NCI-H1092 (cell line): ENCODE data around the gene WFS1.

ENCODE experiments used
- DNase-seq: peaks from one replicate; lab custom pipeline; 2025; lab: John Stamatoyannopoulos, UW

The WFS1 gene

DNA sequence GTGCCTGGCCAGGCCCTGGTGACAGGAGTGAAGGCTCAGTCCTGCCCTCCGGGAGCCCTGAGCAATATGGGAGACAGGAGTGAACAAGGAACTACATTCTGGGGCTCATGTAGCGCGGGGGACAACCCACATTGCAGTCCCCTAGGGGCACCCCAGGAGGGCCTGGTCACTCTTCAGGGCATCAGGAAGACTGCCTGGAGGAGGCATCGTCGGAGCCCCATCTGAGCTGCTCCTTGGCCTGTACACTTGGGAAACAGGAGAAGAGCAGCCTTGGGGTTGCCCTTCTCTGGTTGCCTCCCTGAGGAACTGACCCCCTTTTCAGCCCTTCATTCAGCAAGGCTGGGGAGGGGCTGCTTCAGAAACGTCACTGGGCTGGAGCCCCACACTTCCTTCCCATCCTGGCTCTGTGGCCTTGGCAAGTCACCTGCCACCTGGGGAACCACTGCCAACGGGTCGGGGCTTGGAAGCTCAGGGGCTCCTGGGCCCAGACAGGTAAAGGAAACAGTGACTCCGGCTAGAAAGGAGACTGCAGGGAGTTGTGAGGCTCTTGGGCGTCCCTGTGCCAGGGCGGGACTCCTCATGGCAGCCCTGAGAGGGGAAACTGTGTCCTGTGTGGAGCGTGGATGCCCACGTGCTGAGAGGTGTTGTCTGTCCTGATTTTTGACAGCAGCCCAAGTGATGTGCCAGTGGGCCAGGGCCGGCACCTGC is 10.1 kb downstream of the WFS1 start:
- no peak for DNase-seq

DNA sequence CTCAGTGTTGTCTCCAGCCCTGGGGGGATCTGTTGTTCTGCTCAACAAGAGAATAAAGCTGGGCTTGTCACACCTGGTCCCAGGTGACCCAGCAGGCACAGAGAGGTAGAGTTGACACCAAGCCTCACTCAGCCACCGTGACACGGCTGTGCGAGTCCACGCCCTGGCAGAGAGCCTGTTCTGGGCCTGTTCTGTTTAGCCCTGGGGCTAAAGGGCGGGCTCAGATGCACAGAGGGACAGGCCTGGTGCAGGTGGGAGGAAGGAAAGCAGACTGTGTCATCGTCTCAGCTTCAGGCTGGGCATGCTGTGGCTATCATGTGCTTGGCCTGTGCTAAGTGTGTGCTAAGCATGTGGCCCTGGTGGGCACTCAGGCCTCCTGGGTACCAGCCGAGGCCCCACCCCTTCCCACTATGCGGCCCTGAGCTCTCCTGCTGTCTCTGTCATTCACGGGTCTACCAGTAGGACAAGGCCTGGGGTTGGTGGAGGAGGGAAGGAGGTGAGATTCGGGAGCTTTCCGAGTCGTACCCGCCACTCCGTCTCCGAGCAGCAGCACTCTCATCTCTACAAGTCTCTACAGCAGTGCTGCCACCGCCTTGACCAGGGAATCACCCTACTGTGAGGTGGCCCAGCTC is 10.8 kb downstream of the WFS1 start:
- DNase-seq = no peak

DNA sequence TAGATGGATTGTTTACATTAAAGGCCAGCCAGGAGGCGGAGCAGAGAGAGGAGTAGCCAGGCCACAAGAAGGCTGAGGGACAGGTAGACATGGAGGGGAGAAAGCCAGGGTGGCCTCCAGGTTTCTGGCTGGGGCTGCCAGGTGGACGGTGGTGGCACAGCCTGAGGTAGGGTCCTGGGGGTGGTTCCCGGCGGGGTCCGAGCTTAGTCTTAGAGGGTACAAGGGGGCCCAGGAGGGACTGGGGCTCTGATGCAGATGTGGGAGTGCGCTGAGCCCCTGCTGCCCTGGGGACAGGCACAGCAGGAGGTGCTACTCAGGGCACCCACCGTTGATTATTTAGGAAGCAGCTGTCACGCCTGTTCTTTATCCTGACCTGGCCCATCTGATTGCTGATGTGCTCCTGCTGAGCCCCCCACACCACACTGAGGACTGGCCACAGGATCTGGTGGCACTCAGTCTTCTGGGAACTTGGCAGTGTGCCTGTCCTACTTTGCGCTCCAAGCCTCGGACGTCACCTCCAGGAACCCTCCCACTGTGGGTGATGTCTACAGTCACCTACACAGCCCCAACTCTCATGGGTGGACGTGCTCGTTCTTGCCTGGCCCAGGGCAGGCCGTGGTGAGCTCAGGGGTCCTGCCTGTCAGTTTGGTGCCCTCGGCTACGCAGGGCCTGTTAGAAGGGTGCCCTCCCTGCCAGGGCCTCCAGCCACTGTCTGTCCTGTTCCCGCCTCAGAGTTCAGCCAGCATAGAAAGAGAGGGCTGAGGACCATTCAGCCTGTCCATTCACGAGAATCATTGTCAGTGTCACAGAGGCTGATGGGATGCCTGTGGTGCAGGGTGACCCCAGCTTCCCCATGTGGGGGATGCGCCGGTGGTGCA is 12.0 kb downstream of the WFS1 start:
- DNase-seq = no peak

DNA sequence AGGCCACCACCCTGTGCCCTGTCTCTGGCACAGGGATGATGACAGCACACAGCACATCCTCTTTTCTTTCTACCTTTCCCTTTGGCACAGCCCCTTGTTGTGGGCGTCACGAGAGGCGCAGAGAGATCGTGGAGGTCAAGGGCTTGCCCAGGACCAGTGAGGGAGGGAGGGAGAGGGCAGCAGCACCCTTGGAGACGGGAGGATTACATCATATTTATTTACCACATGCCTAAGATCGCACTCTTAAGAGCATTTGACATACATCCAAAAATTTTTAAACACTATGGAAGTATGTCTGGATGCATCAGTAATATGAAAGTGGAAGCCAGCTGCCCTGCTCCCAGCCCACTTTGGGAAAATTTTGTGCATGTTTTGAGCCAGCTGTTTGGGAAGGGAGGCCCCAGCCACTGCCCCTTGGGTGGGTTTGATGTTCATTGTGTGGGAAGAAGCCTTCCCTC is 12.7 kb downstream of the WFS1 start:
- no peak for DNase-seq

DNA sequence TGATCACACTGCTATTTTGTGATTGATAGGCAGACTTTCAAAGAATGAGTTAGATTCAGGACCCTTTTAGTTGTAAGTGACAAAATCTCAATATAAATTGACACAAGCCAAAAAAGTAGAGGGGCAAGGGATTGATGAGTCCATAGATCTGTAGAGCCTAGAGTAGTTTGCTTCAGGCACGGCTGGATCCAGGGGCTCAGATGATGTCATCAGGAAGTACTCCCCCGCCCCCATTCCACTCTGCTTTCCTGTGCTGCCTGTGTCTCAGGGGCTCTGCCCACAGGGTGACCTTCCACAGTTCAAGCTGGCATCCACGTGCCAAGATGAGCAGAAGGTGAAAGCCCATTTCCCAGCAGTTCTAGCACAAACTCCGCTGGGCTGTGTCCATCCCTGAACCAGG is 13.6 kb downstream of the WFS1 start:
- no peak for DNase-seq

DNA sequence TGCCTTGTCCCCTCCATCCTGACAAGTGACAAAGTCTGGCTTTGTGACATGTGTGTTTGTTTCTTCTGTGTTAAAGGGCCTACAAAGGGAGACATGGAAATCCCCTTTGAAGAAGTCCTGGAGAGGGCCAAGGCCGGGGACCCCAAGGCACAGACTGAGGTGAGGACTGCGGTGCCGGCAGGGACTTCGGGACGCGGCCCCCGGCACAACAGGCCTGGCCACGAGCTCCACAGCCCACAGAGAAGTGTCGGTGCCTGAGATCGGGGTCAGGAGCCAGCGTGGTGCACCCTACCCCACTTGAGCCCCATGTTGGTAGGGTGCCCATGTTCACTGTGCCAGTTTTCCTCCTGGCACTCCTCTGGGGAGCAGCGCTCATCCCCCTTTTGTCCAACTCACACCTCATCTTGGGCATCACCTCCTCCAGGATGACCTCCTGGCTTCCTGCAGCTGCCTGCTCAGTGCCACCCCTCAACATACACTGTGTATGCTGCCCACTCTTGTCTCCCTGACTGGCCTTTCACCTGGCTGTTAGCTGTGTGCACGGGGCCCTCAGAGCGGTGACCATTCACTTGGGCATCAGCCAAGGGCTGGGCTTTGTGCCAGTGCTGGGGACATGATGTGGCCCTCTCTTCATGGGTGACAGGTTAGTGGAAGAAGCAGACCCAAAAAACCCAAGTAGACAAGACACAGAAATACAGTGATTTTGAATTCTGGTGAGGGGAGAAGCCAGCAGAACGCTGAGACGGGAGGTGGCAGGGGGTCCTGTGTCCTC is 17.6 kb downstream of the WFS1 start:
- DNase-seq = no peak

DNA sequence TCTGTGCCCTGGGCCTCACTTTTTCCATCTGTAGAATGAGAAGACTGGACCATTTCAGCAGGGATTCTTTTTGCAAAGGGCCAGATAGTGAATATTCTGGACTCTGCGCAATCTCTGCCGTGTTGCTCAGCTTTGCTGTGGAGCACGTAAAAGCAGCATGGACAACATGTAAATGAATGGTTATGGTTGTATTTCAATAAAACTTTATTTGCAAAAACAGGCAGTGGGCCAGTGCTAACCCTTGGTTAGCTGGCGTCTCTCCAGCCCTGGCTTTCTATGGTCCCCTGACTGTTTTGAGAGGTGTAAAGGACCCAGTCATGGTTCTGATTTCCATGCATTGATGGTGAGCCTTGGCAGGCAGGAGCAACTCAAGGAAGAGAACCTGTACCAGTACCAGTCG is 18.7 kb downstream of the WFS1 start:
- DNase-seq = no peak

DNA sequence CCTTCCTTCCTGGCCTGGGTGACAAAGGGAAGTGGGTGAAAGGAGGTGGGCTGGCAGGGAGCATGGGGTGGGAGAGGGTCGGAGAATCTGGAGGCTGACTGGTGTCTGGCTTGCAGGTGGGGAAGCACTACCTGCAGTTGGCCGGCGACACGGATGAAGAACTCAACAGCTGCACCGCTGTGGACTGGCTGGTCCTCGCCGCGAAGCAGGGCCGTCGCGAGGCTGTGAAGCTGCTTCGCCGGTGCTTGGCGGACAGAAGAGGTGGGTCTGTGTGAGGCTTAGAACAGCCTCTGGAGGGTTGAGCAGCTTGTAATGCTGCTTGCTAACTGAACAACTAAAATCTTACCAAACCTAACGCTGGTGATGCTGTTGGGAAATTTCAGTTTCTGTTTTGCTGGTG is 19.2 kb downstream of the WFS1 start:
- no peak for DNase-seq

DNA sequence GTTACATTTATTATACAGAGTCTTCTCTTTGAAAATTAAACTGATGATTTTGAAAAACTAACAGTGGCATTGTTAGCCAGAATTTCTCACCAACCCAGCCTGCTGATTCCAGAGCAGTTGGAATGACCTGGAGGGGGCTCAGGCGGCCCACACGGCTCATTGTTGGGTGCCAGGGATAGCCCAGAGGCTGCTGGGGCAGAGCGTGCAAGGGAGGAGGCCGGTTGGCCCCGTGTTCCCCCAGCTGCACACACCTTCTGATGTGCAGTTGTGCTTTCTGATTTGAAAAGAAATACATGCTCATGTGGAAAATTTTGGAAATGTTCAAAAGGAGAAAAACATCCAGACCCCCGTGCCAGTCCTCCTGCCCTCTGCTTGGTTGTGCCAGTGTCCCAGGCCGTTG is 20.6 kb downstream of the WFS1 start:
- no peak for DNase-seq

DNA sequence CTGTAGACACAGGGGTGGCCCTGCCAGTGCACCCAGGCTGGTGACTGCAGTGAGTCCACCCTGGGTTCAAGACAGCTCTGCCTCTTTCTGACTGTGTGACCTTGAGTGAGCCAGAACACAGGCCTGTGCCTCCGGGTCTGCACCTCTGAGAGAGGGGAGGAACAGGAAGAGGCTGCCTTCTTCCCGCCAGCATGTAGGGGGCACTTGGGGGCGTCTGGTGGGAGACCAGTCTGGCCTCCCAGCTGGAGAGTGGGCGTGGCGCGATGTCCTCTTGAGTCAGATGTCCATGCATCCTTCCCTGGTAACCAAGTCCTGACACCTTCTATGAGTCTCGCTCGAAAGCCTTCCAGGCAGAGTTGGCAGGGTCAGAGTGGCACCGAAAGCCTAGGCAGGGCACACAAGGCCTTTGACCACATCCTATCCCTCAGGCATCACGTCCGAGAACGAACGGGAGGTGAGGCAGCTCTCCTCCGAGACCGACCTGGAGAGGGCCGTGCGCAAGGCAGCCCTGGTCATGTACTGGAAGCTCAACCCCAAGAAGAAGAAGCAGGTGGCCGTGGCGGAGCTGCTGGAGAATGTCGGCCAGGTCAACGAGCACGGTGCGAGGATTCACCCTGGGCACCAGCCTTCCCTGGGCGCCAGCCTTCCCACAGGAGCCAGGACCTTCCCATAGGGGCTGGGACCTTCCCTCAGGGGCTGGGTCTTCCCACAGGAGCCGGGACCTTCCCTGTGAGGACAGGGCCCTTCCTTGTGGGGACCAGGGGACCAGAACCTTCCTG is 21.3 kb downstream of the WFS1 start:
- DNase-seq = no peak

DNA sequence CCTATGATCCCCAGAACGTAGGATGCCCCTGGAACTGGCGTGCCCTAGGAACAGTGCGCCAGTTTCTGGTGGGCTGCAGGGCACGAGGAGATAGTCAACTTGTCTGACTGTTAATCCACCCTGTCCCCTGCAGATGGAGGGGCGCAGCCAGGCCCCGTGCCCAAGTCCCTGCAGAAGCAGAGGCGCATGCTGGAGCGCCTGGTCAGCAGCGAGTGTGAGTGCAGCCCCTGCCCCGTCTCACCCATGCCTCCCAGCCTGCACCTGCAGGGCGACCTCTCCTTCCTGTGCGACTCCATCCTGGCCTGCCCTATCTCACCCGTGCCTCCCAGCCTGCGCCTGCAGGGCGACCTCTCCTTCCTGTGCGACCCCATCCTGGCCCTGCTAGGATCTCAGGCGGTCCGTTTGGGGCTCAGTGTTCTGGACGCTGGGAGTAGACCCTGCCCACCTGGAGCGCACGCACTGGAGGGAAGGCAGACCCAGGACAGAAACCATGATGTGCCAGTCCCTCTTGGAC is 22.2 kb downstream of the WFS1 start:
- no peak for DNase-seq

DNA sequence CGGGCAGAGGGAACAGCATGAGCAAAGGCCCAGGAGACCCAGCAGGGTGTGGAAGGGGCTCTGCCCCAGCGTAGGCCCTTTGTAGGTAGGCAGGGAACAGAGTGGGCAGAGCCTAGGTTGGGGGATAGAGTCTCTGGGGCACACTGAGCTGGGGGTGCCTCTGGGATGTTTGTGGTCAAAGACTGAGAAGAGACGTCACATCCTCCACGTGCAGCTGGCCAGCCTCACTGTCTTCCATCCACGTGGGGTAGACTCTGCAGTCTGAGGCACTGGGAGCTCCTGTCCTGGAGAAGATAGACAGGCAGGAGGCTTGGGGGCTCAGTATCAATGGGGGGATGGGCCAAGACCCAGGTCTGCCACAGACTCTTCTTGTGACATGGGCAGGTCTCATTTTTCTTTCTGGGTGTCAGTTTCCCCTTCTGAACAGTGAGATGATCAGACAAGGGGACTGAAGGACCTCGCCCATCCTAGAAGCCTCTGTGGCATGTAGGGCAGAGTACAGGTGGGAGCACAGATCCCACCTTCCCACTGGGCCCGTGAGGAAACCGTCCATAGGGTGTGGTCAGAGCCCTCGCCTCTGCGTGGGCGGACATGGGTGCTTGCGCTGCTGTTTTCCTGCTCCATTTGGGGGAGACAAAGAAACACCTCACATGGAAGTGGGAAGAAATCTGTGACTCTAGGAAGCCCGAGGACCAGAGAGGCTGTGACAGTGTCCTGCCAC is 22.9 kb downstream of the WFS1 start:
- no peak for DNase-seq

DNA sequence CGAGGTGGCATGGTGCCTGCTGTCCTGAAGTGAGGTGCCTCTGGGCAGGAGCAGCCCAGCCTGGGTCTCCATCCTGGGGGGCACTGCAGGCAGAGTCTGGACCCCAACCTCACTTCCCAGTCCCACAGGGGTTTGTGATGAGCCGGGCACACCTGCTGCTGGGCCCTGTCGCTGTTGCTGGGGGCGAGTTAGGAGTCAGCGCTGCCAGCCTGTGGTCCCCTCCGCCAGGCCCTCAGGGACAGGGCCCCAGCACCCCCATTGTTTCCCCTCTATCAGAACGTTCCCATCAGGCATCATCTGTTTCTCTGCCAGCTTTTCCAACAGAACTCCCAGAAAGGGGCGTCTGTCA is 23.4 kb downstream of the WFS1 start:
- DNase-seq = no peak

DNA sequence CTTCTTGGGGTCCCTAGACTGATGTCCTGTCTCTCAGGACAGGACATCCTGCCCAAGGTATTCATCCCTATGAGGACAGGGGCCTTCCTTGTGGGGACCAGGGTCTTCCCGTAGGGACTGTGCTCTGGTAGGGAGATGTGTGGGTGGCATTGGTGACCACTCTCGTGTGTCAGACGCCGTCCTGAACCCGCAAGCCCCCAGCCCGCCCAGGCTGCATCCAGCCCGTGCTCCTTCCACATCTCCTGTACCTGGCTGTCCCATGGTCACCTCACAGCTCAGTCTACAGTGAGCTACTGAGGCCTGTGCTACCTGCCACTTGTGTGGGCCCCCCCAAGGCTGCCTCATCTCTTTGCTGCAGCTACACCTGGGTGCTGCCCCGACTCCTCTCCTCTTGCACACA is 24.0 kb downstream of the WFS1 start:
- no peak for DNase-seq

DNA sequence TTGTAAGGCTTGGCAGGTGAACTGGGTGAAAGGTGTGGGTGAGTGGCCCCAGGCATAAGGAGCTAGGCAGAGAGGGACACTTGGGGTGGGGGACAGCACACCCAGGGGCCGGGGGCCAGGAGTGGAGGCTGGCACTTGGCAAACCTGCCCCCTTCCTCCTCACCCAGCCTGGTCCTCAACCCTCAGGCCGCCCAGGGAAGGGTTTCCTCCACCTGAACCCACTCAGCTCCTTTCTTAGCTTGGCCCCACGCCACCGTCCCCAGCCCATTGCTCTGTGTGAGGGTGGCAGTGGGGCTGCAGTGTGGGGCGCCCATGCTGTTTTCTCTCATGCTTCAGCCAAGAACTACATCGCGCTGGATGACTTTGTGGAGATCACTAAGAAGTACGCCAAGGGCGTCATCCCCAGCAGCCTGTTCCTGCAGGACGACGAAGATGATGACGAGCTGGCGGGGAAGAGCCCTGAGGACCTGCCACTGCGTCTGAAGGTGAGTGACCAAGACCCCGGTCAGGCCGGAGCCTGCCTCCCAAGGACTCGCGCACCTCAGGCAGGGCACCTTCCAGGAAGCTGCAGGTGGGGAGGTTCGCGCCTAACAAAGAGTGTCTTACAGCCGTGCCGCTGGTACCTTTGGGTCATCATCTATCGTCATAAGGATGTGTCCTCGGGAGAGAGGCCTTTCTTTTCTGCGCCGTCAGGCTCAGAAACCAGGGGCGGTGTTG is 25.2 kb downstream of the WFS1 start:
- no peak for DNase-seq

DNA sequence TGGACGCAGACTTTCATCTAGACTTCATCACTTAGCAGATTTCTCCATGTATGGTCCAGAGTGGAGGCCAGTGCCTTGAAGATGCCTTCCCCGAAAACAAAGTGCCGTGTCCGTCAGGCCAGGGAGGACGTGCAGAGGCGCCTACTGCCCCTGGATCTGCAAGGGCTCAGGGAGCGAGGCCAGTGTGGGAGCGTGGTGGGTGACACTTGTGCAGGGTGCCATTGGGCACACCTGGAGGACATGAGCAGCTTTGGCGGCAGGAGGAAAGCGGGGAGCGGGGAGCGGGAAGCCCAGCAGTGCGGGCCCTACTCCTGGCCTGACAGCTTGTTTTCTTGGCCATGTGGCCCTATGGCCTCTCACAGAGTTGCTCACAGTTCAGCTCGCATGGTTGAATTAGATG is 25.8 kb downstream of the WFS1 start:
- no peak for DNase-seq

DNA sequence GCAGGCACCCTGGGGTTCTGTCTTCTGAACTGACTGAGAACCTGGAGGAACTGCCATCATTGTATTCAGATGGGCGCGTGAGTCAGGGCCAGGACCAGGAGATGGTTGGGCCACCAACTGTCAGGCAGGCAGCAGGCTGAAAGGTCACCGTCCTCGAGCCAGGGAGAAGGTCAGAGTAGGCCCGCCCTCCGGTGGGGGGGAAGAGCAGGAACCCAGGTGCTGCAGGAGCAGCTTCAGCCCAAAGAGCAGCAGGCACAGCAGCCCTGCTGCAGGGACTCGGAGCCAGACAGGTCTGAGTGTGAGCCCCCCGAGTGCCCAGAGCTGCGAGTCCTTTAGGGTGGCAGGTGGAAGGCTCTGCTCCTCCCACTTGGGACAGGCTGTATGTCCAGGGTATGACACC is 26.4 kb downstream of the WFS1 start:
- DNase-seq = no peak

DNA sequence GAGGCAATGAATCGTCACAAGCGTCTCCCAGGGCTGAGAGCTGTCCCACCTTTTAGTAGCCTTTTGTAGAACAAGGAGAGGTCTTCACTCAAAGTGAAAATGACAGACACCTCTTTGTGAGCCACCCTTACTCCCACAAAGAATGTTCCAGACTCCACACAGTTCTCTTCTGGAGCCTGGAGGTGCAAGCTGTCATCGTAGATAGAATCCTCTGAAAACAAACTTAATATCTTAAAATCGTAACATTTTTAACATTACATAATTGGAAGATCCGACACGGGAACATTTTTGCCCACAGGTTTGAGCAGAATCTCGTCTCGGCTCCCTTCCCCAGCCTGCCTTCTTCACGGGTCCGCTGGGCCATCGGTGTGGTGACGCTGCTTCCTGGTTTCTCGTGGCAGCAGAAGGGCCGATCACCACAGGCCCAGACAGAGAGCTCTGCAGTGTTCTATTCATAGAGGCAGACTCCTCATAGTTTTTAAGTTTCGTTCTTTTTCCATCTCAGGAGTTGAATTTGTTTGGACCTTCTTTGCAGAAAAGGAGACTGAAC is 27.7 kb downstream of the WFS1 start:
- no peak for DNase-seq

DNA sequence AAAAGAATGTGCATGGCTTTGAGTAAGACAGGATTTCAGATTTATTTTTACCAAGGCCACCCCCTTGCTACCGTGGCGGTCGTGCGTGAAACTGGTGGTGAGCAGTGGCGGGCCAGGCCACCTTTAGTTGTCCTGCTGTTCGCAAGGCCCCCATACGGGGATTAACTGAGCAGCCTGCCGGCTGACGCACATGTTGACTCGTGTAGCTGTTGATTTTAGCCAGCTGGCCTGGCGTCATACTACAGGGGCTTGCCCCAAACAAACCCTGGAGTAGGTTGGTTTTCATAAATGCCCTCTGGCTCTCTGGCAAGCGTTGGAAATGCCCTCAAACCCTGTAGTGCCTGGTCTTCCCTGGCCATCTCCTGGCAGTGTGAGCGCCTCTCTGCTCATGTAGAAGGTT is 28.4 kb downstream of the WFS1 start:
- no peak for DNase-seq

DNA sequence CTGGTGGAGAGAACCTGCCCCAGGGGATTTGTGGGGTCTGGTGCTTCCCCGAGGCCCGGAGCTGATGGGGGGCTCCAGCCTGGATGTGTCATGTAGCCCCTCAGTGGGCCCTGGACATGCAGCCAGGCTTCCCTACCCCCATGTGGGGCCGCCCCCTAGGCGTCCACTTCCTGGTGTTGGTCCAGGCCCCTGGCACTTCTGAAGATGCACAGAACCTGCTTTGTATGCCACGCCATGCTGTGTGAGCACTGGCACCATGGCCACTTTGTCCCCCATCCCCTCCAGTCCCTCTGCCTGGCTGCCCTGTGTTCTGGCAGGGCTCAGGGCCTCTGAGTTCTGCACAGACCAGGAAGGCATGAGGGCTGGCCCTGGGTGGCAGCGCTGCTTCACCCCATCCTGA is 29.2 kb downstream of the WFS1 start:
- DNase-seq = no peak
